Measurements from ENCODE around the gene UNC13C.

DNA sequence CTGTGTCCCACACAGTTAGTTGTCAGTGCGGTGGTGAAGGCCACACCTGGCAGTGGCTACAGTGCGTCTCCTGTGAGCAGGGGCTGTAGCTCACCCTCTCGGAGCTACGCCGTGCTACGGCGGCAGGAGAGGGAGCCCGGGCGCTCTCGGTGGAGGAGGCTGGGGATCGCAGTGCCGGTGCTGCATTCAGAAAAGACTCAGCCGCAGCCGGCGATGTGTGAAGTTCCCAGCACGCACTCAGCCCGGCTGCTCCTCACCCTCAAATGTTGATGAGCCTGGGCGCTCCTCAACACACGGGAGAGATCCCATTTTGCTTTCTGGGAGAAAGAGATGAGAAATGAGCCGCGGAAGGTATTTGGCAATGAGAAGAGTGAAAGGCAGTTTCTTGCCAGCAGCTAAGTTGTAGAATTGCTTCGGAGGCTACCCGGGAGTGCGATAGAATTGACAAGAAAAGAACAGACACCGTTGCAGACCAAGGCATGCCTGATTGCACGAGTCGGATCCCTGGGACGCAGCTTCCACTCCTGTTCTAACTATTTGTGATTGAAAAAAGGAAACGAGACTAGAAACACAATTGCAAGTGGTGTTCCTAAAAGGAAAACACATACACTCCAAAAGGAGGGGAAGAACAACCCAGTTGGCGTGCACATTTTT is at the start of gene UNC13C:
- TF ChIP-seq, protein P1, sequence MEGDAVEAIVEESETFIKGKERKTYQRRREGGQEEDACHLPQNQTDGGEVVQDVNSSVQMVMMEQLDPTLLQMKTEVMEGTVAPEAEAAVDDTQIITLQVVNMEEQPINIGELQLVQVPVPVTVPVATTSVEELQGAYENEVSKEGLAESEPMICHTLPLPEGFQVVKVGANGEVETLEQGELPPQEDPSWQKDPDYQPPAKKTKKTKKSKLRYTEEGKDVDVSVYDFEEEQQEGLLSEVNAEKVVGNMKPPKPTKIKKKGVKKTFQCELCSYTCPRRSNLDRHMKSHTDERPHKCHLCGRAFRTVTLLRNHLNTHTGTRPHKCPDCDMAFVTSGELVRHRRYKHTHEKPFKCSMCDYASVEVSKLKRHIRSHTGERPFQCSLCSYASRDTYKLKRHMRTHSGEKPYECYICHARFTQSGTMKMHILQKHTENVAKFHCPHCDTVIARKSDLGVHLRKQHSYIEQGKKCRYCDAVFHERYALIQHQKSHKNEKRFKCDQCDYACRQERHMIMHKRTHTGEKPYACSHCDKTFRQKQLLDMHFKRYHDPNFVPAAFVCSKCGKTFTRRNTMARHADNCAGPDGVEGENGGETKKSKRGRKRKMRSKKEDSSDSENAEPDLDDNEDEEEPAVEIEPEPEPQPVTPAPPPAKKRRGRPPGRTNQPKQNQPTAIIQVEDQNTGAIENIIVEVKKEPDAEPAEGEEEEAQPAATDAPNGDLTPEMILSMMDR (conservative IDR thresholded peaks at IDR 0.05), result no peak
- no peak for TF ChIP-seq ZFX (IDR thresholded peaks at IDR 0.05)
